ENCODE data around the gene PRKACA.

The PRKACA gene

GRCh38 chr19:14117668-14118164 lies at the start of gene PRKACA:
TSS of gene PRKACA (minus strand) at chr19:14117762. CDS start at chr19:14117547, 215 bp downstream.
- peak within 1 kb of the TSS; percentile 86 for H3K9ac ChIP-seq (ENCODE audit: low read length)
- peaks cover 30% of the 10 kb centered on the region for H3K4me1 ChIP-seq (ENCODE audit: control insufficient read depth, insufficient read depth, low read length)
- H3K27me3 ChIP-seq (ENCODE audit: control insufficient read depth, insufficient read depth, low read length): no peaks in the 10 kb centered on the region
- H3K27ac ChIP-seq (ENCODE audit: low read depth, low read length): peak within 1 kb of the TSS; percentile 95
- peak within 1 kb of the TSS; percentile 74 for H3K4me3 ChIP-seq (ENCODE audit: low read length)
- H3K36me3 ChIP-seq (ENCODE audit: control insufficient read depth, insufficient read depth, low read length): no peaks in the 10 kb centered on the region

GRCh38 chr19:14166999-14167575 lies 49.5 kb upstream of the PRKACA start:
- H3K27me3 ChIP-seq (ENCODE audit: control insufficient read depth, insufficient read depth, low read length): no peaks in the 10 kb centered on the region
- H3K4me3 ChIP-seq (ENCODE audit: low read length): no peak overlapping the region
- H3K36me3 ChIP-seq (ENCODE audit: control insufficient read depth, insufficient read depth, low read length): peaks cover 14% of the 10 kb centered on the region
- H3K27ac ChIP-seq (ENCODE audit: low read depth, low read length): no peak overlapping the region
- no peaks in the 10 kb centered on the region for H3K4me1 ChIP-seq (ENCODE audit: control insufficient read depth, insufficient read depth, low read length)
- H3K9ac ChIP-seq (ENCODE audit: low read length): no peak overlapping the region

- peaks cover 9% of the 10 kb centered on the region for H3K36me3 ChIP-seq (ENCODE audit: control insufficient read depth, insufficient read depth, low read length)
- no peak overlapping the region for H3K27ac ChIP-seq (ENCODE audit: low read depth, low read length)
- no peak overlapping the region for H3K9ac ChIP-seq (ENCODE audit: low read length)
- no peak overlapping the region for H3K4me3 ChIP-seq (ENCODE audit: low read length)
- H3K4me1 ChIP-seq (ENCODE audit: control insufficient read depth, insufficient read depth, low read length): no peaks in the 10 kb centered on the region
- no peaks in the 10 kb centered on the region for H3K27me3 ChIP-seq (ENCODE audit: control insufficient read depth, insufficient read depth, low read length)
Measured at GRCh38 chr19:14165990-14166830, 48.6 kb upstream of the PRKACA start.

- H3K27ac ChIP-seq (ENCODE audit: low read depth, low read length): no peak overlapping the region
- no peaks in the 10 kb centered on the region for H3K4me1 ChIP-seq (ENCODE audit: control insufficient read depth, insufficient read depth, low read length)
- peaks cover 5% of the 10 kb centered on the region for H3K36me3 ChIP-seq (ENCODE audit: control insufficient read depth, insufficient read depth, low read length)
- H3K4me3 ChIP-seq (ENCODE audit: low read length): no peak overlapping the region
- H3K27me3 ChIP-seq (ENCODE audit: control insufficient read depth, insufficient read depth, low read length): no peaks in the 10 kb centered on the region
- H3K9ac ChIP-seq (ENCODE audit: low read length): no peak overlapping the region
Measured at GRCh38 chr19:14164724-14165493, 47.3 kb upstream of the PRKACA start.

GRCh38 chr19:14164082-14164481 lies 46.5 kb upstream of the PRKACA start:
- H3K4me3 ChIP-seq (ENCODE audit: low read length): no peak overlapping the region
- peaks cover 5% of the 10 kb centered on the region for H3K36me3 ChIP-seq (ENCODE audit: control insufficient read depth, insufficient read depth, low read length)
- no peak overlapping the region for H3K9ac ChIP-seq (ENCODE audit: low read length)
- no peaks in the 10 kb centered on the region for H3K27me3 ChIP-seq (ENCODE audit: control insufficient read depth, insufficient read depth, low read length)
- no peak overlapping the region for H3K27ac ChIP-seq (ENCODE audit: low read depth, low read length)
- no peaks in the 10 kb centered on the region for H3K4me1 ChIP-seq (ENCODE audit: control insufficient read depth, insufficient read depth, low read length)

- Histone ChIP-seq H3K36me3 (ENCODE audit: control insufficient read depth, insufficient read depth, low read length) (peaks cover 6% of the 10 kb centered on the region), H3K9ac (ENCODE audit: low read length) (no peak overlapping the region), H3K27ac (ENCODE audit: low read depth, low read length) (no peak overlapping the region)
Measured at GRCh38 chr19:14162871-14163297, 45.3 kb upstream of the PRKACA start.

GRCh38 chr19:14161305-14161704 lies 43.7 kb upstream of the PRKACA start:
- H3K27ac ChIP-seq (ENCODE audit: low read depth, low read length): no peak overlapping the region
- no peaks in the 10 kb centered on the region for H3K4me1 ChIP-seq (ENCODE audit: control insufficient read depth, insufficient read depth, low read length)
- peaks cover 15% of the 10 kb centered on the region for H3K36me3 ChIP-seq (ENCODE audit: control insufficient read depth, insufficient read depth, low read length)
- no peak overlapping the region for H3K4me3 ChIP-seq (ENCODE audit: low read length)
- H3K27me3 ChIP-seq (ENCODE audit: control insufficient read depth, insufficient read depth, low read length): no peaks in the 10 kb centered on the region
- no peak overlapping the region for H3K9ac ChIP-seq (ENCODE audit: low read length)

More at GRCh38 chr19:14162871-14163297, 45.3 kb upstream of the PRKACA start:
- no peak overlapping the region for H3K4me3 ChIP-seq (ENCODE audit: low read length)
- no peaks in the 10 kb centered on the region for H3K27me3 ChIP-seq (ENCODE audit: control insufficient read depth, insufficient read depth, low read length)
- H3K4me1 ChIP-seq (ENCODE audit: control insufficient read depth, insufficient read depth, low read length): no peaks in the 10 kb centered on the region

GRCh38 chr19:14160017-14160703 lies 42.6 kb upstream of the PRKACA start:
- Histone ChIP-seq H3K27me3 (ENCODE audit: control insufficient read depth, insufficient read depth, low read length) (no peaks in the 10 kb centered on the region), H3K9ac (ENCODE audit: low read length) (no peak overlapping the region), H3K4me3 (ENCODE audit: low read length) (no peak overlapping the region), H3K4me1 (ENCODE audit: control insufficient read depth, insufficient read depth, low read length) (no peaks in the 10 kb centered on the region), H3K36me3 (ENCODE audit: control insufficient read depth, insufficient read depth, low read length) (peaks cover 20% of the 10 kb centered on the region), H3K27ac (ENCODE audit: low read depth, low read length) (no peak overlapping the region)

GRCh38 chr19:14159059-14159458 lies 41.5 kb upstream of the PRKACA start:
- no peak overlapping the region for H3K4me3 ChIP-seq (ENCODE audit: low read length)
- H3K27ac ChIP-seq (ENCODE audit: low read depth, low read length): no peak overlapping the region
- H3K9ac ChIP-seq (ENCODE audit: low read length): no peak overlapping the region
- H3K27me3 ChIP-seq (ENCODE audit: control insufficient read depth, insufficient read depth, low read length): no peaks in the 10 kb centered on the region
- no peaks in the 10 kb centered on the region for H3K4me1 ChIP-seq (ENCODE audit: control insufficient read depth, insufficient read depth, low read length)
- H3K36me3 ChIP-seq (ENCODE audit: control insufficient read depth, insufficient read depth, low read length): peaks cover 20% of the 10 kb centered on the region

GRCh38 chr19:14158276-14159023 lies 40.9 kb upstream of the PRKACA start:
- peaks cover 20% of the 10 kb centered on the region for H3K36me3 ChIP-seq (ENCODE audit: control insufficient read depth, insufficient read depth, low read length)
- no peaks in the 10 kb centered on the region for H3K27me3 ChIP-seq (ENCODE audit: control insufficient read depth, insufficient read depth, low read length)
- H3K4me1 ChIP-seq (ENCODE audit: control insufficient read depth, insufficient read depth, low read length): no peaks in the 10 kb centered on the region
- H3K9ac ChIP-seq (ENCODE audit: low read length): no peak overlapping the region
- no peak overlapping the region for H3K4me3 ChIP-seq (ENCODE audit: low read length)
- no peak overlapping the region for H3K27ac ChIP-seq (ENCODE audit: low read depth, low read length)

GRCh38 chr19:14156971-14157717 lies 39.6 kb upstream of the PRKACA start:
- H3K9ac ChIP-seq (ENCODE audit: low read length): no peak overlapping the region
- H3K36me3 ChIP-seq (ENCODE audit: control insufficient read depth, insufficient read depth, low read length): peaks cover 24% of the 10 kb centered on the region

More at GRCh38 chr19:14156971-14157717, 39.6 kb upstream of the PRKACA start:
- Histone ChIP-seq H3K4me1 (ENCODE audit: control insufficient read depth, insufficient read depth, low read length) (no peaks in the 10 kb centered on the region), H3K4me3 (ENCODE audit: low read length) (no peak overlapping the region), H3K27me3 (ENCODE audit: control insufficient read depth, insufficient read depth, low read length) (no peaks in the 10 kb centered on the region), H3K27ac (ENCODE audit: low read depth, low read length) (no peak overlapping the region)
